Peyer's patch (tissue), 4 donors: Measurements from ENCODE around the gene ACSBG1. TPM values are rescaled to one million over a fixed set of nuclear protein-coding genes. Genes with fewer than 3 reads are reported as not detected.
A peak's percentile ranks its signal among the peaks of the same experiment; 100 is the strongest.

Experiments used
- DNase-seq, 3 donors: peaks; one replicate each; pipeline ENCODE4 v3.0.0-alpha.2; 2017 to 2019
- H3K27ac ChIP-seq, 4 donors: fragments of 200-600 bp; sonication (generic); one replicate each; pipeline ENCODE4 v1.5.1; 2016 to 2019
- H3K27me3 ChIP-seq, 2 donors: fragments of 200-600 bp; sonication (generic); one replicate each; pipeline ENCODE4 v1.5.1; 2019
- H3K36me3 ChIP-seq, 3 donors: fragments of 200-600 bp; sonication (generic); one replicate each; pipeline ENCODE4 v1.5.1; 2016 to 2019
- H3K4me1 ChIP-seq, 4 donors: fragments of 200-600 bp; sonication (generic); one replicate each; pipeline ENCODE4 v1.5.1; 2016 to 2019
- H3K4me3 ChIP-seq, 4 donors: fragments of 200-600 bp; sonication (generic); 1 replicate in 3 of 4; 2 replicates in 1 of 4; pipeline ENCODE4 v1.5.1; 2016 to 2019; ENCODE audit warnings: mild to moderate bottlenecking in 1 of 4
- H3K9me3 ChIP-seq, 4 donors: fragments of 200-600 bp; sonication (generic); one replicate each; pipeline ENCODE4 v1.5.1; 2016 to 2019; ENCODE audit warnings: mild to moderate bottlenecking in 1 of 4
- POLR2A ChIP-seq, 2 donors: fragments of 450-650 bp; IDR thresholded peaks; one replicate each; pipeline ENCODE4 v1.5.1; 2017; ENCODE audit warnings: antibody characterized with exemption in 2 of 2, mild to moderate bottlenecking in 2 of 2, moderate library complexity in 2 of 2
- total RNA-seq, 4 donors: library from RNA; depleted of rRNA; stranded (reverse); fragments of >200 nt; gene quantifications; one replicate each; pipeline ENCODE4 v1.1.0, GENCODE V29; 2016
- TF ChIP-seq, protein P1 (sequence below), 6 experiments: fragments of 450-650 bp in 4 of 6; fragments of 200-600 bp in 2 of 6; sonication (generic) in 1 of 6; IDR thresholded peaks; one replicate each; pipeline ENCODE4 v1.5.1; 2017 to 2019; ENCODE audit warnings: antibody characterized with exemption in 6 of 6, mild to moderate bottlenecking in 3 of 6, moderate library complexity in 1 of 6

ACSBG1 gene
- total RNA-seq, 4 donors from 2014 or later = not detected

DNA sequence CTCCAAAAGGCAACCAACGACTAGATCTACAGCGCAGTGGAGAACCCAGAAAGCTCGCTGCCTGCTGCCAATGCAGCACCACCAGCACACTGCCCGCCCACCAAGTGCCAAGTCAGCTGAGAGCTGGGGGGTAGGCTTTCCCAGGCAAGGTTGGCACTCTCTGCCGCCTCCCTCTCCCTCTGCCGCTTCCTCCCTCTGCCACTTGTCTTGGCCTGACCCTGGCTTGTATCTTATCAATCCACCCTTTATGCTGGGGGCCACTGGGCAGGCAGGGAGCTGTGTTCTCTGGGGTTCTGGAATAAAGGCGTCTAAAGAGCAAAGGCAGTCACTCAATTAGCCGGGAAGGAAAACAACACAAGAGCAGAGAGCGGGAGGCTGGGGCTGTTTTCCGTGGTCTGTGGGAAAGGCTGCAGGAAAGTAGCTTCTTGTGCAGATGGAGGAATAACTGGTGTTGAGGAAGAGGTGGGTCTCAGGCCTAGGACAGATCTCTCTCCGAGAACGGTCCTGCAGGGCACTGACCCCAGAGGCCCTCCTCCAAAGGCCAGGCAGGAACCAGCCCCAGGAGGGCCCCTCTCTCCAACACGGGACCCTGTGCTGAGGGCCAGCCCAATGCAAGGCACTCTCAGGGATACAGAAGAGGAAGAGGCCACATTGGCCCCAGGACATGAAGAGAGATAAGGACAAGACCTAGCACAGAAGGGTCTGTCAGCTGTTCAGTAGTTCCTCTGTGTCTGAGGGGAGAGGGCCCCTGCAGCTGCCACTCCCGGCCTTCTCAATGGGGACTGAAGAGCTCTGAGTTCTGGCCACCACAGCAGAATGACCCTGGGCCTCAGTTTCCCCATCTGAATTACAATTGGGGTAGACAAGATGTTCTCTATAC, 30.8 kb downstream of the ACSBG1 start:
- H3K27me3 ChIP-seq = no peaks in the 10 kb centered on the region
- H3K4me1 ChIP-seq = peaks cover 0 to 7% (median 0%) of the 10 kb centered on the region in 4 donors
- no peaks in the 10 kb centered on the region for H3K36me3 ChIP-seq
- H3K27ac ChIP-seq = no peak overlapping the region
- no peak overlapping the region for H3K4me3 ChIP-seq
- no peaks in the 10 kb centered on the region for H3K9me3 ChIP-seq
- TF ChIP-seq, protein P1, sequence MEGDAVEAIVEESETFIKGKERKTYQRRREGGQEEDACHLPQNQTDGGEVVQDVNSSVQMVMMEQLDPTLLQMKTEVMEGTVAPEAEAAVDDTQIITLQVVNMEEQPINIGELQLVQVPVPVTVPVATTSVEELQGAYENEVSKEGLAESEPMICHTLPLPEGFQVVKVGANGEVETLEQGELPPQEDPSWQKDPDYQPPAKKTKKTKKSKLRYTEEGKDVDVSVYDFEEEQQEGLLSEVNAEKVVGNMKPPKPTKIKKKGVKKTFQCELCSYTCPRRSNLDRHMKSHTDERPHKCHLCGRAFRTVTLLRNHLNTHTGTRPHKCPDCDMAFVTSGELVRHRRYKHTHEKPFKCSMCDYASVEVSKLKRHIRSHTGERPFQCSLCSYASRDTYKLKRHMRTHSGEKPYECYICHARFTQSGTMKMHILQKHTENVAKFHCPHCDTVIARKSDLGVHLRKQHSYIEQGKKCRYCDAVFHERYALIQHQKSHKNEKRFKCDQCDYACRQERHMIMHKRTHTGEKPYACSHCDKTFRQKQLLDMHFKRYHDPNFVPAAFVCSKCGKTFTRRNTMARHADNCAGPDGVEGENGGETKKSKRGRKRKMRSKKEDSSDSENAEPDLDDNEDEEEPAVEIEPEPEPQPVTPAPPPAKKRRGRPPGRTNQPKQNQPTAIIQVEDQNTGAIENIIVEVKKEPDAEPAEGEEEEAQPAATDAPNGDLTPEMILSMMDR (IDR thresholded peaks at IDR 0.05) = no peak
- TF ChIP-seq POLR2A (IDR thresholded peaks at IDR 0.05) = no peak
- DNase-seq = peak in 2 of 3 donors; percentile 14 to 32

DNA sequence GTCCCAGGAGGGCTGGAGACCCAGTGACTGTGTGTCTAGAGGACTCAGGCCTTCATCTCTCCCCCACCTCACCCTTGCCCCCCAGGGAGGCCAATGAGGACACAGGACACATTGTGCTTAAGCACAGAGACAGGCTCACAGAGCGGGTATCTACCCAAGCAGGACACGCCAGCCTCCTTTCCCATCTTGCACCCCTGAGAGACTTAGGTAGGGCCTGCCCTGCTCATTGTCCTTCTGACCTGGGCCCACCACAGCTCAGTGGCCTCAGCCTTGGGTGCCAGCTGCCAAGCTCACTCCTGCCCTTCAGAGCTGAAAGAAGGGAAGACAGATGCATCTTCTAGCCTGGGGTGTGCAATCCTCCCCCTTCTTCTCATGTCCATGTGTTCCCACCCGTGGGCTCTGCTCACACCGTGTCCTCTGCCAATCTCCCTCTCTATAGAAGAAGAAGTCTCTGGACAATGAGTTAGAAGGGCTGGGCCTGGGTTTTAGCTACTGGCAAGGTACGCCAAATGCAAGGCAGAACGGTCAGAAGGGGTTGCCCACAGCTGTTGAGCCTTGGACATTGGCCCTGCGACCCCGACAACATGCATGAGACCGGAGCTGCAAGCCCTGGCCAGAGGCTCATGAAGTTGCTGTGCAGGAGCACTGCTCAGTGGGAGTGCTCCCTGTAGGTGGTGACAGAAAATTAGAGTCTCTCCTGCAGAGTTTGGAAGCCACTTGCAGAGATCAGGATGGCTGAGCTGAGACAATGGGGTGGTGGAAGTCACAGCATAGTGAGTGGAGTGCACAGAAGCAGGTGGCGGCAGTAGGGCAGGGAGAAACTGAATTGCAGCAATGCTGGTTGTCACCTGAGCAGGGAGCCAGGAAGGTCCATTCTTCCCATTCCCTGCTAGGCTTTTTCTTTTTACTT, 32.8 kb downstream of the ACSBG1 start:
- TF ChIP-seq POLR2A (IDR thresholded peaks at IDR 0.05) = no peak
- TF ChIP-seq, protein P1 (IDR thresholded peaks at IDR 0.05) = no peak
- no peaks in the 10 kb centered on the region for H3K27me3 ChIP-seq
- peaks cover 0 to 7% (median 0%) of the 10 kb centered on the region in 4 donors for H3K4me1 ChIP-seq
- H3K27ac ChIP-seq = no peak overlapping the region
- H3K4me3 ChIP-seq = no peak overlapping the region
- peak in 1 of 3 donors; percentile 33 for DNase-seq
- no peaks in the 10 kb centered on the region for H3K36me3 ChIP-seq
- no peaks in the 10 kb centered on the region for H3K9me3 ChIP-seq

DNA sequence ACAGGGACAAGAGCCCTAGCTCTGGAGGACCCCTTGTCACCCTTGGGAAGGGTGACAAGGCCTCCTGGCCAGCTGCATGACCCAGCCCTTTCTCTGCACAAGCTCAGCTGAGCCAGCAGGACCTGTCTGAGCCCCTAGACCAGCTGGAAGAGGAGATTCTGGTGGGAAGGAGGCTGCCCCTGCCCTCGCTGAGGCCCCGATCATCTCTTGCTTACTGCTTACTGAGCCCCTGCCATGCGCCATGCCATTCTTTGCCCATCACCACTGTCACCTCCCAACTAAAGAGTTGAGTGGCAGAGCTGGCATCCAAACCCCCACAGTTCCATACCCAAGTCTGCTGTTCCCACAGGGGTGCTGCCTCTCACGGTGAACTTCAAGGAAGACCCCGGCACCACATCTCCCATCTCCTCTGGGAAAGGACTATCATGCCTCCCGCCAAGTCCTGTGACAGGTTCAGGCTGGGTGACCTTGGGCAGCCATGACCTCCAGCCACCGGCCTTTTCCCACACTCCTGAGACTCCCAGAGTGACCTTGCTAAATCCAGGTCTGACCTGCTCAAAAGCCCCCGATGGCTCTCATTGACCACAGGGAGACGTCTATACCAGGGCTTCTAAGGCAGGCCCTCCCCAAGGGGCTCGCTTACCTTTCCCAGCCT, 34.0 kb downstream of the ACSBG1 start:
- Histone ChIP-seq H3K4me1 (peaks cover 0 to 7% (median 0%) of the 10 kb centered on the region in 4 donors), H3K27me3 (no peaks in the 10 kb centered on the region), H3K9me3 (no peaks in the 10 kb centered on the region), H3K36me3 (no peaks in the 10 kb centered on the region), H3K4me3 (no peak overlapping the region), H3K27ac (no peak overlapping the region)
- TF ChIP-seq POLR2A (IDR thresholded peaks at IDR 0.05) = no peak
- peak in 2 of 3 donors; percentile 5 to 32 for DNase-seq

DNA sequence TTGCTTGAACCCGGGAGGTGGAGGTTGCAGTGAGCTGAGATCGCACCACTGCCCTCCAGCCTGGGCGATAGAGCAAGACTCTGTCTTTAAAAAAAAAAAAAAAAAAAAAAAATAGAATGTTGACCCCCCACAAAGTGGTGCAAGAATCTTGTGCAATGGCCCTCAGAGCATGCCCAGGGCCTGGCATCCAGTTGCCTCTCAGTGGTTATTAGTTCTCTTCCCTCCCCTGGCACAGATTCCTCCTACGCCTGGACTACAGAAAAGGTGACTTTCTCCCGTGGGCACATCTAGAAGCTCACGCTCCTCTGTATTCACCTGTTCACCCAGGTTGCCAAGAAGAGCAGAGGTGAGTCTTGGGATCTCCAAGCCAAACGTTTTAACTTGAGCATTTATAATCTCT, 36.7 kb downstream of the ACSBG1 start:
- TF ChIP-seq POLR2A (IDR thresholded peaks at IDR 0.05) = no peak
- TF ChIP-seq, protein P1 (IDR thresholded peaks at IDR 0.05) = no peak
- DNase-seq = peak in 2 of 3 donors; percentile 6 to 18
- Histone ChIP-seq H3K27ac (no peak overlapping the region), H3K4me1 (no peaks in the 10 kb centered on the region), H3K9me3 (no peaks in the 10 kb centered on the region), H3K27me3 (no peaks in the 10 kb centered on the region), H3K36me3 (no peaks in the 10 kb centered on the region), H3K4me3 (no peak overlapping the region)

DNA sequence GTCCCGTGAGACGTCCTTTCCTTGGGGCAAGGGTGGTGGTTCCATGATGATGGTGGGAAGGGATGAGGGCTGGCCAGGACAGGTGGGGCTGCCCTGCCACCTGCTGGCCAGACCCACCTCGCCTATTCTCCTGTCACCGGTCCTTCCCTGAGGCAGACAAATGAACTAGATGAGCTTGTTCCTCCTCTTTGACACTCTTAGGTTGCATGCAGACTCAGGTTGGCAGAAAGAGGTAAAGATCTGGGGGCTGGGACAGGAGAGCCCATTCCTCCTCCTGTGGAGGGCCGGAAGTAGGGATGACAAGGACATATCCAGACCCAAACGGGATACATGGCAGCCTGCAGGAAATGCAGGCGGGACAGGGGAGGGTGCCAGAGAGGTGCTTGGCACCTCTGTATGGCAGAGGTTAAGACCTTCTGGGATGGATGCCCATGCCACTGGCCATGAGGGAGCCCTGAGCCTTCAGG, 38.6 kb downstream of the ACSBG1 start:
- Histone ChIP-seq H3K36me3 (no peaks in the 10 kb centered on the region), H3K27ac (no peak overlapping the region), H3K27me3 (no peaks in the 10 kb centered on the region), H3K9me3 (no peaks in the 10 kb centered on the region), H3K4me1 (no peaks in the 10 kb centered on the region), H3K4me3 (no peak overlapping the region)
- TF ChIP-seq, protein P1 (IDR thresholded peaks at IDR 0.05) = peak; percentile 74 to 89 (median 84)
- no peak for TF ChIP-seq POLR2A (IDR thresholded peaks at IDR 0.05)
- peak; percentile 56 to 76 (median 67) for DNase-seq
